SU-DHL-6 (cell line): ENCODE measurements around the gene APRT.

Experiments
- H2AFZ ChIP-seq: fragments of 200-600 bp; sonication (generic); 2 replicates; pipeline ENCODE4 v1.6.1; 2014; ENCODE audit warnings: low read depth, mild to moderate bottlenecking, moderate library complexity, mixed read lengths, antibody characterized with exemption, low read length; ENCODE audit not compliant: severe bottlenecking
- H3F3A ChIP-seq: fragments of 200-600 bp; shearing (Covaris generic); 2 replicates; pipeline ENCODE4 v1.6.0; 2016; ENCODE audit warnings: antibody characterized with exemption, mild to moderate bottlenecking; ENCODE audit not compliant: insufficient read depth
- H3K27ac ChIP-seq: fragments of 200-600 bp; sonication (generic); 2 replicates; pipeline ENCODE4 v1.5.1; 2016; ENCODE audit warnings: low read depth, mild to moderate bottlenecking, low read length, moderate library complexity, mixed read lengths
- H3K27me3 ChIP-seq: fragments of 200-600 bp; sonication (generic), shearing (Covaris generic); 2 replicates; pipeline ENCODE4 v1.6.0; 2014; ENCODE audit warnings: mild to moderate bottlenecking, low read length
- H3K36me3 ChIP-seq: fragments of 200-600 bp; sonication (generic); 2 replicates; pipeline ENCODE4 v1.6.1; 2014; ENCODE audit warnings: mild to moderate bottlenecking, low read length, mixed read lengths
- H3K4me2 ChIP-seq: fragments of 300-600, 200-600 bp; shearing (Covaris generic), sonication (generic); 2 replicates; pipeline ENCODE4 v1.6.0; 2014; ENCODE audit warnings: low read length, low read depth, mild to moderate bottlenecking; ENCODE audit not compliant: poor library complexity, severe bottlenecking
- H3K4me3 ChIP-seq: fragments of 200-600 bp; sonication (generic); 2 replicates; pipeline ENCODE4 v1.5.1; 2014; ENCODE audit warnings: antibody characterized with exemption, low read length, mild to moderate bottlenecking, mixed read lengths; ENCODE audit not compliant: insufficient read depth, poor library complexity, severe bottlenecking
- H3K79me2 ChIP-seq: fragments of 200-600 bp; sonication (generic); 2 replicates; pipeline ENCODE4 v1.6.1; 2014; ENCODE audit warnings: mild to moderate bottlenecking, low read length, moderate library complexity; ENCODE audit not compliant: insufficient read depth
- H3K9ac ChIP-seq: fragments of 200-600 bp; sonication (generic); 2 replicates; pipeline ENCODE4 v1.7.0; 2014; ENCODE audit warnings: mild to moderate bottlenecking, low read length
- H3K9me2 ChIP-seq: fragments of 200-600 bp; sonication (generic); replicated peaks from 2 replicates; pipeline ENCODE4 v1.6.1; 2014; ENCODE audit warnings: low read length; ENCODE audit not compliant: insufficient read depth
- H3K9me3 ChIP-seq: fragments of 200-600 bp; sonication (generic); 2 replicates; pipeline ENCODE4 v1.6.1; 2014; ENCODE audit warnings: low read length, mixed read lengths; ENCODE audit not compliant: insufficient read depth
- H4K20me1 ChIP-seq: fragments of 200-600 bp; sonication (generic); 2 replicates; pipeline ENCODE4 v1.6.1; 2014; ENCODE audit warnings: low read depth, mild to moderate bottlenecking, antibody characterized with exemption, low read length, moderate library complexity, mixed read lengths
- CTCF ChIP-seq: fragments of 200-600 bp; sonication (generic); IDR thresholded peaks from one replicate; pipeline ENCODE4 v1.5.1; 2017; ENCODE audit warnings: antibody characterized with exemption, mild to moderate bottlenecking, low read length, moderate library complexity; ENCODE audit not compliant: insufficient read depth, poor library complexity, severe bottlenecking
- EZH2phosphoT487 ChIP-seq: fragments of 200-600 bp; sonication (generic), shearing (Covaris generic); conservative IDR thresholded peaks from 2 replicates; pipeline ENCODE4 v1.6.1; 2018; ENCODE audit warnings: mild to moderate bottlenecking, antibody characterized with exemption, low read length, moderate library complexity, mixed read lengths

The APRT gene

GRCh38 chr16:88778541-88779065 is 33.1 kb downstream of the APRT start:
- H2AFZ ChIP-seq, result no peak overlapping the region
- H3K4me2 ChIP-seq, result no peak overlapping the region
- no peaks in the 10 kb centered on the region for H3K9me3 ChIP-seq
- TF ChIP-seq CTCF, result no peak
- TF ChIP-seq EZH2phosphoT487, result no peak
- H3K79me2 ChIP-seq, result no peaks in the 10 kb centered on the region
- H3K9me2 ChIP-seq, result no peaks in the 10 kb centered on the region
- H4K20me1 ChIP-seq, result no peaks in the 10 kb centered on the region
- H3K27me3 ChIP-seq, result no peaks in the 10 kb centered on the region
- no peak overlapping the region for H3K9ac ChIP-seq
- no peaks in the 10 kb centered on the region for H3K36me3 ChIP-seq
- H3F3A ChIP-seq, result no peaks in the 10 kb centered on the region
- H3K27ac ChIP-seq, result no peak overlapping the region
- no peak overlapping the region for H3K4me3 ChIP-seq

DNA sequence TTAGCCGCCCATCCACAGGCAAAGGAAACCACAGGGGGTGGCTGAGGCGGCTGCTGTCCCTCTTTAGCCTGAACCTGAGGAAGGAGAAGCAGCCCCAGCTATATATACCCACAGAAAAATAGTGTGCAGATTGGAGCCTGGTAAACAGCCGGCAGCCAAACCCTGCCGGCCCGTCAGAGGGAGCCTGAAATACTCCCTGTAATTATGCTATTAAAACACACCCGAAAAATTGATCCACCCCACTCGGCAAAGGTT is 33.5 kb downstream of the APRT start:
- Histone ChIP-seq H2AFZ (no peak overlapping the region), H3K9me2 (no peaks in the 10 kb centered on the region), H3K4me2 (no peak overlapping the region), H3K9me3 (no peaks in the 10 kb centered on the region), H3K27ac (no peak overlapping the region), H3K27me3 (no peaks in the 10 kb centered on the region), H3K4me3 (no peak overlapping the region), H3F3A (no peaks in the 10 kb centered on the region), H4K20me1 (no peaks in the 10 kb centered on the region), H3K9ac (no peak overlapping the region), H3K79me2 (no peaks in the 10 kb centered on the region), H3K36me3 (no peaks in the 10 kb centered on the region)
- TF ChIP-seq CTCF (no peak), EZH2phosphoT487 (no peak)

GRCh38 chr16:88777471-88778270 is 34.1 kb downstream of the APRT start:
- no peaks in the 10 kb centered on the region for H3K27me3 ChIP-seq
- no peaks in the 10 kb centered on the region for H3K36me3 ChIP-seq
- no peak overlapping the region for H3K9ac ChIP-seq
- H2AFZ ChIP-seq, result no peak overlapping the region
- no peaks in the 10 kb centered on the region for H3K9me2 ChIP-seq
- H3K9me3 ChIP-seq, result no peaks in the 10 kb centered on the region
- H3K79me2 ChIP-seq, result no peaks in the 10 kb centered on the region
- TF ChIP-seq CTCF, result no peak
- no peak for TF ChIP-seq EZH2phosphoT487
- H3K27ac ChIP-seq, result no peak overlapping the region
- no peaks in the 10 kb centered on the region for H3F3A ChIP-seq
- H3K4me3 ChIP-seq, result no peak overlapping the region
- H3K4me2 ChIP-seq, result no peak overlapping the region
- H4K20me1 ChIP-seq, result no peaks in the 10 kb centered on the region
